Stomach (tissue), 9 donors: ENCODE results near the gene GPI. TPM values are rescaled to one million over a fixed set of nuclear protein-coding genes. Genes with fewer than 3 reads are reported as not detected.

Experiments used
- DNase-seq, 2 donors: peaks; one replicate each; pipeline versions ENCODE4 v3.0.0 to v3.0.0-alpha.2; 2013 to 2019
- H3K27ac ChIP-seq, 5 donors: fragments of 200-600 bp in 4 of 5; sonication (generic) in 4 of 5; one replicate each; pipeline ENCODE4 v1.5.1; 2013 to 2019; ENCODE audit warnings: mild to moderate bottlenecking in 1 of 5, moderate library complexity in 1 of 5
- H3K27me3 ChIP-seq, 3 donors: fragments of 200-600 bp; sonication (generic); one replicate each; pipeline ENCODE4 v1.5.1; 2017 to 2019; ENCODE audit warnings: mixed run types in 1 of 3
- H3K36me3 ChIP-seq, 4 donors: fragments of 200-600 bp; sonication (generic); 1 replicate in 3 of 4; 2 replicates in 1 of 4; pipeline ENCODE4 v1.5.1; 2016 to 2019
- H3K4me1 ChIP-seq, 4 donors: fragments of 200-600 bp; sonication (generic); one replicate each; pipeline ENCODE4 v1.5.1; 2016 to 2019
- H3K4me3 ChIP-seq, 4 donors: fragments of 200-600 bp; sonication (generic) in 3 of 4; one replicate each; pipeline ENCODE4 v1.5.1; 2016 to 2019; ENCODE audit warnings: mild to moderate bottlenecking in 1 of 4
- H3K9me3 ChIP-seq, 4 donors: fragments of 200-600 bp; sonication (generic); one replicate each; pipeline ENCODE4 v1.5.1; 2016 to 2019
- EP300 ChIP-seq: sonication (generic); formaldehyde crosslinking; IDR thresholded peaks from one replicate; pipeline ENCODE4 v1.6.1; 2017; ENCODE audit warnings: antibody characterized with exemption
- POLR2A ChIP-seq, 4 donors: fragments of 450-650 bp; IDR thresholded peaks; one replicate each; pipeline ENCODE4 v1.6.1; 2016; ENCODE audit warnings: antibody characterized with exemption in 4 of 4, control low read depth in 2 of 4, mild to moderate bottlenecking in 1 of 4, moderate library complexity in 1 of 4
- POLR2AphosphoS5 ChIP-seq, 3 donors: sonication (generic); formaldehyde crosslinking; IDR thresholded peaks; one replicate each; pipeline ENCODE4 v1.6.1; 2016; ENCODE audit warnings: antibody characterized with exemption in 3 of 3
- WGBS, 5 donors: extraction: QIAGEN DNeasy Blood & Tissue Kit in 3 of 5; methylation state at CpG; one replicate each; pipeline versions ENCODE4 v1.1.5 to v1.1.7; 2013 to 2018; 5-methylcytosine and 5-hydroxymethylcytosine counted together
- intact Hi-C: fragments of 100-400 bp; cut with DNase I; formaldehyde crosslinking; loops from one replicate; pipeline ENCODE4 v1.15.1; 2023; ENCODE audit warnings: low total_unique reads
- polyA plus RNA-seq, 3 donors: library from polyadenylated mRNA; stranded (reverse); fragments of 200-250 nt; gene quantifications; one replicate each; pipeline ENCODE4 v1.2.3, GENCODE V29; 2013
- total RNA-seq, 5 donors: library from RNA; depleted of rRNA; stranded (reverse); fragments of >200 nt; gene quantifications; one replicate each; pipeline versions ENCODE4 v1.1.0 to v1.2.3, GENCODE V29; 2014 to 2016
- TF ChIP-seq, protein P1 (sequence below), 7 experiments: fragments of 450-650 bp in 4 of 7; fragments of 200-600 bp in 3 of 7; sonication (generic) in 3 of 7; IDR thresholded peaks; one replicate each; pipeline ENCODE4 v1.5.1; 2016 to 2019; ENCODE audit warnings: antibody characterized with exemption in 7 of 7, control low read depth in 2 of 7, mild to moderate bottlenecking in 1 of 7
- donor health status: healthy with polysubstance abuse.
- donor health status: Bipolar disorder and iron deficiency.
- donor health status: healthy.

GPI gene
- total and polyA plus RNA-seq, 8 donors = 66.1 to 306 (median 98.3) TPM

DNA sequence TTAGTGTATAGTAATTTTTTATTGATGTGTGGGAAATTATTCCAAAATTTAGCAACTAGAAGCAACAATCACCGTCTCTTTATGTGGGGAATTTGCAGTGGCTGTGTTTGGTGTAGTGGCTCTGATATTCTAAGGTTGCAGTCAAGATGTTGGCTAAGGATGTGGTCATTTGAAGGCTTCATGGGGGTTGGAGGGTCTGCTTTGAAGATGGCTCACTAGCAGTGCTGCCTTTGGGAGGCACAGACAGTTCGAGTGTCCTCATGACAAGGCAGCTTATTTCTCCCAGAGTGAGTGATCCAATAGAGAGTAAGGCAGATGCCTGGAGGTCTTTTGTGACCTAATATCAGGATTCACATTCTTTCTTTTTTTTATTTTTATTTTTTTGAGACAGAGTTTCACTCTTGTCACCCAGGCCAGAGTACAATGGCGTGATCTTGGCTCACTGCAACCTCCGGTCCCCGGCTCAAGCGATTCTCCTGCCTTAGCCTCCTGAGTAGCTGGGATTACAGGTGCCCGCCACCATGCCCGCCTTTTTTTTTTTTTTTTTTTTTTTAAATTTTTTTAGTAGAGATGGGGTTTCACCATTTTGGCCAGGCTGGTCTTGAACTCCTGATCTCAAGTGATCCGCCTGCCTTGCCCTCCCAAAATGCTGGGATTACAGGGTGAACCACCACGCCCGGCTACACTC is 8.7 kb downstream of the GPI start:
- H3K4me1 ChIP-seq = peaks cover 0 to 24% (median 11%) of the 10 kb centered on the region in 4 donors
- H3K27ac ChIP-seq = no peak overlapping the region
- intact Hi-C loops = no loop called here
- peaks cover 58 to 98% (median 98%) of the 10 kb centered on the region in 4 donors for H3K36me3 ChIP-seq
- no peak for DNase-seq
- WGBS, 5 donors = 89 to 98% (median 96%) methylated on average over 11 of the region's 11 CpGs
- H3K27me3 ChIP-seq = no peaks in the 10 kb centered on the region
- no peaks in the 10 kb centered on the region for H3K9me3 ChIP-seq
- H3K4me3 ChIP-seq = no peak overlapping the region
- TF ChIP-seq, protein P1, sequence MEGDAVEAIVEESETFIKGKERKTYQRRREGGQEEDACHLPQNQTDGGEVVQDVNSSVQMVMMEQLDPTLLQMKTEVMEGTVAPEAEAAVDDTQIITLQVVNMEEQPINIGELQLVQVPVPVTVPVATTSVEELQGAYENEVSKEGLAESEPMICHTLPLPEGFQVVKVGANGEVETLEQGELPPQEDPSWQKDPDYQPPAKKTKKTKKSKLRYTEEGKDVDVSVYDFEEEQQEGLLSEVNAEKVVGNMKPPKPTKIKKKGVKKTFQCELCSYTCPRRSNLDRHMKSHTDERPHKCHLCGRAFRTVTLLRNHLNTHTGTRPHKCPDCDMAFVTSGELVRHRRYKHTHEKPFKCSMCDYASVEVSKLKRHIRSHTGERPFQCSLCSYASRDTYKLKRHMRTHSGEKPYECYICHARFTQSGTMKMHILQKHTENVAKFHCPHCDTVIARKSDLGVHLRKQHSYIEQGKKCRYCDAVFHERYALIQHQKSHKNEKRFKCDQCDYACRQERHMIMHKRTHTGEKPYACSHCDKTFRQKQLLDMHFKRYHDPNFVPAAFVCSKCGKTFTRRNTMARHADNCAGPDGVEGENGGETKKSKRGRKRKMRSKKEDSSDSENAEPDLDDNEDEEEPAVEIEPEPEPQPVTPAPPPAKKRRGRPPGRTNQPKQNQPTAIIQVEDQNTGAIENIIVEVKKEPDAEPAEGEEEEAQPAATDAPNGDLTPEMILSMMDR (IDR thresholded peaks at IDR 0.05) = no peak
- no peak for TF ChIP-seq POLR2A (IDR thresholded peaks at IDR 0.05)
- no peak for TF ChIP-seq EP300
- no peak for TF ChIP-seq POLR2AphosphoS5 (IDR thresholded peaks at IDR 0.05)

DNA sequence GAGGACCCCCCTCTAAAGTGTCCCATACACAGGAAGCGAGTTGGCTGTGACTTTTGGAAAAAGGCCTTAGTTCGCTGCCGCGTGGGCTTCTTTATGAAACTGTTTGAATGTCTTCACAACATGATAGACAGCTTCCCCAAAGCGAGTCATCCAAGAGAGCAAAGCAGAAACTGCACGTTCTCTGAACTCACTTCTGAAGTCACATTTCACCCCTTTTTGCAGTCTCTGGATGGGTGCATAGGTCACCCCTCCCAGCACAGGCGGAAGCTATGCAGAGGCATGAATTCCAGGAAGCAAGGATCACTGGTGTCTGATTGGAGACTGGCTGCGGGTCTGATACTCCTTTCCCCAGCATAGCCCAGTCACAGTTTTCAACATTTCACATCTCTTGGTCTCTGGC is 10.6 kb downstream of the GPI start:
- 82 to 90% (median 88%) methylated on average over 8 of the region's 8 CpGs for WGBS, 5 donors
- intact Hi-C loops = no loop called here
- no peaks in the 10 kb centered on the region for H3K27me3 ChIP-seq
- DNase-seq = no peak
- H3K9me3 ChIP-seq = no peaks in the 10 kb centered on the region
- TF ChIP-seq, protein P1 (IDR thresholded peaks at IDR 0.05) = no peak
- TF ChIP-seq EP300 (no peak), POLR2AphosphoS5 (IDR thresholded peaks at IDR 0.05) (no peak), POLR2A (IDR thresholded peaks at IDR 0.05) (no peak)
- no peak overlapping the region for H3K27ac ChIP-seq
- no peak overlapping the region for H3K4me3 ChIP-seq
- peaks cover 59 to 98% (median 98%) of the 10 kb centered on the region in 4 donors for H3K36me3 ChIP-seq
- H3K4me1 ChIP-seq = peaks cover 0 to 6% (median 0%) of the 10 kb centered on the region in 4 donors

DNA sequence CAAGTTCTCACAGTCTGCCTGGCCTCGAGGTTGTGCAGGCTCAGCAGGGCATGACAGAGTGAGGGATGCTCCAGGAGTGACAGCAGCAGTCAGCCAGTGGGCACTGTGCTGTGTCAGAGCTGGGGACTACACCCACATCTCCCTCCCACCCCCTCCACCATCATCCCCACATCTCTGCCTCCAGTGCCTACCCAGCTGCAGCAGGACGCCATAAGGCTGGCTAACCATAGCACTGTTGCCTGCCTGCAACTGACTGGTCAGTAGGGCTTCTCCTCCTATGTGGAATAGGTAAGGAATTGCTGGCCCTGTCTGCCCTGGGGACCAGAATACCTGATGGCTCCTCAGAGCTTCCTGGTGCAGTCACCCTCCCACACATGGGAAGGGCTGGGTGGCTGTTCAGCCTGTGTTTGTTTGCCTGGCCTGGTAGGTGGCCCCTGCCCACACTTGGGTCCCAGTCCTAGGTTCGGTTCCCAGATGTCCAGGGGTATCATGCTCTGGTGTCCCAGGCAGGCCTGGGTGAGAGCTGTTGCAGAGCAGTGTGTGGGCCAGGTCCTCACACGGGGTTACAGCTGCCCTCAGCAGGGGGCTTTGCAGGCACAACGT is 15.7 kb downstream of the GPI start:
- Histone ChIP-seq H3K9me3 (no peaks in the 10 kb centered on the region), H3K36me3 (peaks cover 71 to 97% (median 92%) of the 10 kb centered on the region in 4 donors), H3K27me3 (no peaks in the 10 kb centered on the region), H3K27ac (no peak overlapping the region), H3K4me3 (no peak overlapping the region), H3K4me1 (peaks cover 0 to 3% (median 0%) of the 10 kb centered on the region in 4 donors)
- no peak for DNase-seq
- intact Hi-C loops = no loop called here
- 80 to 100% (median 91%) methylated on average over 1 to 5 of the region's 5 CpGs for WGBS, 5 donors
- TF ChIP-seq, protein P1 (IDR thresholded peaks at IDR 0.05) = no peak
- no peak for TF ChIP-seq POLR2AphosphoS5 (IDR thresholded peaks at IDR 0.05)
- no peak for TF ChIP-seq POLR2A (IDR thresholded peaks at IDR 0.05)
- no peak for TF ChIP-seq EP300

DNA sequence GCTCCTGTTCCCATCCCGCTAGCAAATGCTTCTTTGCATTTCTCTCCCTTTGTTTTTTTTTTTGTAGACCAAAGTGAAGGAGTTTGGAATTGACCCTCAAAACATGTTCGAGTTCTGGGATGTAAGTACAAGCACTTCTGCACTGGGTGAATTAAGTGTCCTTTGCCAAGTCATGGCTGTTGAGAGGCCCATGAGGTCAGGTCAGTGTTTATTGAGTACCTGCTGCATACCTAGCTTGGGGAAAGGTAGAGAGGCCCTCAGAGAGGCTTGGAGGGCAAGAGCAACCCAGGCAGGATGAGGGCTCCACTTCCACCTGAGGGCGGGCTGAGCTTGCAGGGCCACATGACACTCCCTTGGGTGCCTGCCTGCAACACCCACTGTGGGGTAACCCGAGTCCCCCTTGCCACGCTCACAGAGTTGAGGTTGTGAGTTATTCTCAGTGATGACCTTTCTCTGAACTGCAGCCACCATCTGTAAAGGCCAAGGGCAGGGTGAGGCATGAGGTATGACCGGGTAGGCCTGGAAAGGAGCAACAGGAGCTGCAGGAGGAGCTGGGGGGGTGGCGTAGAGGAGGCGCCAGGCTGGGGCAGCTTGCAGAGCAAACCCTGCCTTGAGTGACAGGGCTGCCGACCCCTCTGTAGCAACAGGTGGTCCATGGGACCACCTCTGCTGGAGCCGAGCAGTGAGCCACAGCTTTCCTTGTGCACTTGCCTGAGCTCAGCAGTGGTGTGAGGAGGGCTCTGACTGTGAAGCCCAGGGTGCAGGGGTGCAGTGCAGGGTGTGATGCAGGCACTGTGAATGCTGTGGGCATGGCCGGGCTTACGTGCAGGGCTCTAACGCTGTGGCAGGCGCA is 16.6 kb downstream of the GPI start:
- 94 to 98% (median 95%) methylated on average over 11 to 14 of the region's 14 CpGs for WGBS, 5 donors
- TF ChIP-seq EP300 (no peak), POLR2A (IDR thresholded peaks at IDR 0.05) (no peak), POLR2AphosphoS5 (IDR thresholded peaks at IDR 0.05) (no peak)
- TF ChIP-seq, protein P1 (IDR thresholded peaks at IDR 0.05) = no peak
- no peak for DNase-seq
- Histone ChIP-seq H3K27ac (no peak overlapping the region), H3K4me3 (no peak overlapping the region), H3K4me1 (peaks cover 0 to 3% (median 0%) of the 10 kb centered on the region in 4 donors), H3K9me3 (no peaks in the 10 kb centered on the region), H3K27me3 (no peaks in the 10 kb centered on the region), H3K36me3 (peaks cover 67 to 97% (median 92%) of the 10 kb centered on the region in 4 donors)
- intact Hi-C loops = no loop called here
